Ishikawa (cell line): ENCODE measurements around the gene LPAR1.

ENCODE experiments used
- CEBPB ChIP-seq: IDR thresholded peaks from 2 replicates; pipeline ENCODE4 v1.6.1; 2012
- CREB1 ChIP-seq: IDR thresholded peaks from 2 replicates; pipeline ENCODE4 v1.6.1; 2012; ENCODE audit warnings: low read depth
- EGR1 ChIP-seq: IDR thresholded peaks from 2 replicates; pipeline ENCODE4 v1.6.1; 2012
- EP300 ChIP-seq: IDR thresholded peaks from 2 replicates; pipeline ENCODE4 v1.6.1; 2012; ENCODE audit warnings: borderline replicate concordance
- FOXM1 ChIP-seq: IDR thresholded peaks from 2 replicates; pipeline ENCODE4 v1.6.1; 2012; ENCODE audit warnings: low read depth, borderline replicate concordance
- NFIC ChIP-seq: IDR thresholded peaks from 2 replicates; pipeline ENCODE4 v1.6.1; 2012
- RAD21 ChIP-seq: IDR thresholded peaks from 2 replicates; pipeline ENCODE4 v1.6.1; 2012; ENCODE audit warnings: low read depth
- REST ChIP-seq: IDR thresholded peaks from 2 replicates; pipeline ENCODE4 v1.6.1; 2012; ENCODE audit warnings: low read depth, mild to moderate bottlenecking
- TAF1 ChIP-seq: IDR thresholded peaks from 2 replicates; pipeline ENCODE4 v1.6.1; 2012; ENCODE audit warnings: low read depth, mild to moderate bottlenecking
- TCF12 ChIP-seq: IDR thresholded peaks from 2 replicates; pipeline ENCODE4 v1.6.1; 2012; ENCODE audit warnings: low read depth
- TEAD4 ChIP-seq: IDR thresholded peaks from 2 replicates; pipeline ENCODE4 v1.6.1; 2012
- USF1 ChIP-seq: IDR thresholded peaks from 2 replicates; pipeline ENCODE4 v1.6.1; 2012
- YY1 ChIP-seq: IDR thresholded peaks from 2 replicates; pipeline ENCODE4 v1.6.1; 2012; ENCODE audit warnings: low read depth
- ZBTB7A ChIP-seq: IDR thresholded peaks from 2 replicates; pipeline ENCODE4 v1.6.1; 2012; ENCODE audit warnings: low read depth
- TF ChIP-seq, protein P1 (sequence below): IDR thresholded peaks from 2 replicates; pipeline ENCODE4 v1.6.1; 2012

LPAR1 gene

DNA sequence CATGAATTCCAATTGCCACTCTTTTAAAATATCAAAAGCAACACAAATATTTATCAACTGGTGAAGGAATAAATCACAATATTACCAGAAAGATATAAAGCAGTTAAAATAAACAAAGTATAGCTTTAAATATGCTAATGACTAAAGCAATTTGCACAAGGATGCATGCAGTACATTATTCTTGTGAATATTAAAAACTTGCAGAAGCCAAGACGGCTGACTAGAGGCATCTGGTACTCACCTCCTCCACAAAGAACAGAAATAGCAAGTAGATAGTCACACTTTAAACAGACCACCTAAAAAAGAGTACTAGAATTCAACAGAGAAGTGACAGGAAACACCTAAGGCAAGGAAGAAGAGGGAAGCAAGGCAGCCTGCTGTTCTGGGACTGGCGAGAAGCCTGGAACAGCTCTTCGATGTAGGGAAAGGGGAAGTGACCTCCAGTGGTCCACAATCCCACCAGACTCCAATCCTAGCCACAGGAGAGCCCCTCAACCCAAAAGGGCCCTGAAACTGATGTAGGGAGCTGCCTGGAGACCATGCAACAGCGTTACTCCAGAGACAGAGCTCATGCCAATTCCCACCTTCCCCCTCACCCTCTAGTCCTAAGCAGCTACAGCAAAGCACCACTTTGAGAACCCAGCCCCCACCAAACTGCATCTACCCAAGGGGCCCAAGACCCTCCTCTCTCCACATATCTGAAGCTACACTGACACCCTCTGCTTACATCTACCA is 86.3 kb downstream of the LPAR1 start:
- TF ChIP-seq RAD21 (no peak), NFIC (no peak), TCF12 (no peak), ZBTB7A (no peak), EGR1 (no peak), EP300 (no peak), TAF1 (no peak), FOXM1 (no peak), TEAD4 (no peak), CREB1 (no peak), CEBPB (no peak), YY1 (no peak), USF1 (no peak), REST (no peak)
- TF ChIP-seq, protein P1, sequence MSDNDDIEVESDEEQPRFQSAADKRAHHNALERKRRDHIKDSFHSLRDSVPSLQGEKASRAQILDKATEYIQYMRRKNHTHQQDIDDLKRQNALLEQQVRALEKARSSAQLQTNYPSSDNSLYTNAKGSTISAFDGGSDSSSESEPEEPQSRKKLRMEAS, result no peak

DNA sequence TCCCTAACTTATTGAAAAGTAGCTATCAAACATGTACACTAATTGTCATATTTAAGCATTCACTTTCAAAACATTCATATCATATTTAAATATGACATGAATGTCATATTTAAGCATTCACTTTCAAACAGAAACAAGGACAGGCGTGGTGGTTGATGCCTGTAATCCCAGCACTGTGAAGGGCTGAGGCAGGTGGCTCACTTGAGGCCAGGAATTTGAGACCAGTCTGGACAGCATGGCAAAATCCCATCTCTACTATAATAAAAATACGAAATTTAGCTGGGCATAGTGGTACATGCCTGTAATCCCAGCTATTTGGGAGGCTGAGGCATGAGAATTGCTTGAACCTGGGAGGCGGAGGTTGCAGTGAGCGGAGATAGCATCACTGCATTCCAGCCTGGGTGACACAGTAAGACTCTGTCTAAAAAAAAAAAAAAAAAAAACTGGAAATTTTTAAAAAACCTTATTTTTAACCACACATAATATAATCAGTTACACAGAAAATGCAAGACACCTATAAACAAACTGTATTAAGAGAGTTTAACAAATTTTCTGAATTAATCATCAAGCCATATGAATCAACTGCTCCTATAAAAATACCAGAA is 88.1 kb downstream of the LPAR1 start:
- TF ChIP-seq ZBTB7A (no peak), REST (no peak), TAF1 (no peak), CREB1 (no peak), NFIC (no peak), YY1 (no peak), EGR1 (no peak), FOXM1 (no peak), TCF12 (no peak), USF1 (no peak), RAD21 (no peak)
- TF ChIP-seq, protein P1, result no peak

GRCh38 chr9:110949081-110949480 is 89.2 kb downstream of the LPAR1 start:
- TF ChIP-seq EP300, result no peak
- no peak for TF ChIP-seq FOXM1
- no peak for TF ChIP-seq REST
- TF ChIP-seq USF1, result no peak
- no peak for TF ChIP-seq ZBTB7A
- no peak for TF ChIP-seq EGR1
- no peak for TF ChIP-seq YY1
- TF ChIP-seq TAF1, result no peak
- no peak for TF ChIP-seq NFIC
- no peak for TF ChIP-seq CEBPB
- TF ChIP-seq TCF12, result no peak
- TF ChIP-seq CREB1, result no peak
- TF ChIP-seq, protein P1, result no peak
- no peak for TF ChIP-seq RAD21
- no peak for TF ChIP-seq TEAD4
